HEK293 (cell line): ENCODE measurements around the gene CAMK2N2.

Experiments used
- CTCF ChIA-PET: fragments of 350-600 bp; formaldehyde crosslinking; extraction: SDS; loops from one replicate; lab custom pipeline; 2021; ENCODE audit warnings: antibody characterized with exemption; lab: Yijun Ruan, JAX
- POLR2A ChIA-PET: fragments of 300-600 bp; formaldehyde crosslinking; extraction: SDS; loops from one replicate; lab custom pipeline; 2020; ENCODE audit warnings: antibody characterized with exemption, inconsistent platforms; lab: Yijun Ruan, JAX
- H3K27ac ChIP-seq: fragments of 200-500 bp; sonication (Bioruptor generic); 2 replicates; pipeline ENCODE4 v1.5.1; 2014; ENCODE audit warnings: low read depth, low read length, control low read depth, inconsistent platforms; ENCODE audit errors: extremely low read depth
- H3K36me3 ChIP-seq, 2 experiments: fragments of 200-500 bp in 1 of 2; sonication (Bioruptor generic) in 1 of 2; 1 replicate in 1 of 2; 2 replicates in 1 of 2; pipeline ENCODE4 v1.5.1; 2014 to 2017; ENCODE audit warnings: inconsistent platforms in 2 of 2, low read length in 2 of 2; ENCODE audit not compliant: control insufficient read depth in 2 of 2, insufficient read depth in 1 of 2
- H3K4me1 ChIP-seq: fragments of 200-500 bp; sonication (Bioruptor generic); 2 replicates; pipeline ENCODE4 v1.5.1; 2014; ENCODE audit warnings: mild to moderate bottlenecking, low read length, inconsistent platforms; ENCODE audit not compliant: control insufficient read depth, insufficient read depth
- H3K4me3 ChIP-seq: 2 replicates; pipeline ENCODE4 v1.5.1; 2011; ENCODE audit warnings: low read depth, mild to moderate bottlenecking, control low read depth, low read length, moderate library complexity
- H3K9me3 ChIP-seq: fragments of 200-500 bp; sonication (Bioruptor generic); 2 replicates; pipeline ENCODE4 v1.5.1; 2014; ENCODE audit warnings: low read depth, low read length, inconsistent platforms; ENCODE audit not compliant: control insufficient read depth, insufficient read depth
- KLF7 ChIP-seq: fragments of 450-650 bp; formaldehyde crosslinking; IDR thresholded peaks from 2 replicates; pipeline ENCODE4 v1.5.1; 2016; ENCODE audit warnings: missing biosample characterization, missing genetic modification characterization, borderline replicate concordance
- REPIN1 ChIP-seq: fragments of 450-650 bp; formaldehyde crosslinking; IDR thresholded peaks from 2 replicates; pipeline ENCODE4 v1.5.1; 2017; ENCODE audit warnings: missing biosample characterization, missing genetic modification characterization, low read depth
- SP7 ChIP-seq: fragments of 450-650 bp; formaldehyde crosslinking; IDR thresholded peaks from 2 replicates; pipeline ENCODE4 v1.5.1; 2016; ENCODE audit warnings: missing biosample characterization, missing genetic modification characterization
- ZBTB48 ChIP-seq: fragments of 450-650 bp; formaldehyde crosslinking; IDR thresholded peaks from 2 replicates; pipeline ENCODE4 v1.5.1; 2016; ENCODE audit warnings: missing biosample characterization, missing genetic modification characterization
- ZEB2 ChIP-seq: fragments of 450-650 bp; formaldehyde crosslinking; IDR thresholded peaks from 2 replicates; pipeline ENCODE4 v1.5.1; 2016; ENCODE audit warnings: missing biosample characterization, missing genetic modification characterization
- ZNF121 ChIP-seq: fragments of 450-650 bp; formaldehyde crosslinking; IDR thresholded peaks from 2 replicates; pipeline ENCODE4 v1.5.1; 2016; ENCODE audit warnings: missing biosample characterization, missing genetic modification characterization
- ZNF174 ChIP-seq: fragments of 450-650 bp; formaldehyde crosslinking; IDR thresholded peaks from 2 replicates; pipeline ENCODE4 v1.5.0; 2017; ENCODE audit warnings: missing biosample characterization, mild to moderate bottlenecking, missing genetic modification characterization
- ZNF175 ChIP-seq: fragments of 450-650 bp; formaldehyde crosslinking; IDR thresholded peaks from 2 replicates; pipeline ENCODE4 v1.5.1; 2016; ENCODE audit warnings: missing biosample characterization, missing genetic modification characterization
- ZNF37A ChIP-seq: fragments of 450-650 bp; IDR thresholded peaks from 2 replicates; pipeline ENCODE4 v1.5.1; 2018; ENCODE audit warnings: missing biosample characterization, missing genetic modification characterization
- ZNF555 ChIP-seq: fragments of 450-650 bp; formaldehyde crosslinking; conservative IDR thresholded peaks from 2 replicates; pipeline ENCODE4 v1.5.1; 2017; ENCODE audit warnings: missing biosample characterization, mild to moderate bottlenecking, missing genetic modification characterization, inconsistent platforms
- ZSCAN23 ChIP-seq: fragments of 450-650 bp; formaldehyde crosslinking; IDR thresholded peaks from 2 replicates; pipeline ENCODE4 v1.5.1; 2016; ENCODE audit warnings: missing biosample characterization, missing genetic modification characterization
- TF ChIP-seq, protein P1 (sequence below): fragments of 450-650 bp; formaldehyde crosslinking; IDR thresholded peaks from 2 replicates; pipeline ENCODE4 v1.5.1; 2016; ENCODE audit warnings: missing biosample characterization, missing genetic modification characterization
- TF ChIP-seq, protein P2 (sequence below): fragments of 450-650 bp; formaldehyde crosslinking; IDR thresholded peaks from 2 replicates; pipeline ENCODE4 v1.5.1; 2017; ENCODE audit warnings: missing biosample characterization, missing genetic modification characterization
- TF ChIP-seq, protein P3 (sequence below): fragments of 450-650 bp; formaldehyde crosslinking; IDR thresholded peaks from 2 replicates; pipeline ENCODE4 v1.5.1; 2017; ENCODE audit warnings: missing biosample characterization, missing genetic modification characterization
- TF ChIP-seq, protein P4 (sequence below): fragments of 450-650 bp; formaldehyde crosslinking; IDR thresholded peaks from 2 replicates; pipeline ENCODE4 v1.5.1; 2016; ENCODE audit warnings: missing biosample characterization, missing genetic modification characterization
- TF ChIP-seq, protein P5 (sequence below): fragments of 450-650 bp; formaldehyde crosslinking; IDR thresholded peaks from 2 replicates; pipeline ENCODE4 v1.5.1; 2016; ENCODE audit warnings: missing biosample characterization, missing genetic modification characterization, low read depth
- TF ChIP-seq, protein P6 (sequence below): fragments of 450-650 bp; formaldehyde crosslinking; IDR thresholded peaks from 2 replicates; pipeline ENCODE4 v1.5.1; 2016; ENCODE audit warnings: missing biosample characterization, missing genetic modification characterization
- TF ChIP-seq, protein P7 (sequence below): fragments of 450-650 bp; formaldehyde crosslinking; conservative IDR thresholded peaks from 2 replicates; pipeline ENCODE4 v1.5.1; 2016; ENCODE audit warnings: low read depth, missing biosample characterization, missing genetic modification characterization
- TF ChIP-seq, protein P8 (sequence below): fragments of 450-650 bp; formaldehyde crosslinking; IDR thresholded peaks from 2 replicates; pipeline ENCODE4 v1.5.1; 2016; ENCODE audit warnings: missing biosample characterization, missing genetic modification characterization

CAMK2N2 gene

DNA sequence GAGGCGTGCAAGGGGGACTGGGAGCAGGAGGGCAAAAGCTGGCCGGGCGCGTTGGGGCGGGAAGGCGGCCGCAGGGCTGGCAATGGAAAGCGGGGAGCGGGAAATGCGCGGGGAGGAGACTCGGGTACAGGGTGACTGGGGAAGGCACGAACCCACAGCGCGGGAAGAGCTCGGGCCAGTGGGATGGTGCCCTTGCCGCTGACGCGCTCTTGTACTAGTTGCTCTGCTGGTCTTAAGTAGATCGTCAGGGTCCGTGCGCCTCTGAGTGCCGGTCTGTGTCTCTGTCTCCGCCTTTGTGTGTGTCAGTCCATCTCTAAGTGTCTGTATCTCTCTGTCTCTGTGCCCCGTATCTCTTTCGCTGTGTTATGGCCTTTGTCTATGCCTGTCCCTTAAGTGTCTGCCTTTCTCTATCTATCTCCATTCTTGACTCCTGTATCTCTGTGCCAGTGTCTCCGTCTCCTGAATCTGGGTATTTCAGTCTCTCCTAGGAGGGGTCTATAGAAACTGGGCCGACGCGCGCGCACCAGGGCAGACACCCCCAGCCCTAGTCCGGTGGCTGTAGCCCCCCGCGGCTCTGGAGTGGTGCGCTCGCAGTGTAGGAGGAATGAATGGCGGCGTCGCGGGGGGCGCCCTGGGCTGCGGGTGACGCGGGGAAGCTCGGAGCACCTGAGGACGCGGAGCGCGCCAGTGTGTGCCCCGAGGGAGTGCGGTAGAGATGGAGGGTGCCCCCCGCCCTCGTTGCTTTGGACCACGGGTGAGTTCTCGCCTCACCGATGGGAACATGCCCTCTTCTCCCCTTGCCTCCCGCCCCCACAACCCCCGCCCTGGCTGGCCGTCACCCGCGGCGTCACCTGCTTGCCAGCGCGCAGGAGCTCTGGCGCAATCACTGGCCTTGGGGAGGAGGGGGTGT is 756 bp upstream of the CAMK2N2 start:
- ChIA-PET POLR2A (interaction anchor here (0.6 to 1.2 kb wide), 3 partner anchors 22 to 355 kb away, joined by 3 to 4 read pairs (median 3); no protein-coding TSS in a partner anchor), CTCF (interaction anchor here (0.6 to 1.3 kb wide), 4 partner anchors 8 to 118 kb away, joined by 3 to 4 read pairs (median 3); partner anchors contain the start of gene EEF1AKMT4)
- peak overlapping the region; percentile 50 for H3K4me3 ChIP-seq
- H3K36me3 ChIP-seq = peaks cover 0 to 6% of the 10 kb centered on the region in 2 experiments; a peak in 1 of 3 replicates
- H3K4me1 ChIP-seq = no peaks in the 10 kb centered on the region; the same call in 1 of the 2 replicates
- no peak overlapping the region for H3K27ac ChIP-seq
- H3K9me3 ChIP-seq = no peaks in the 10 kb centered on the region
- TF ChIP-seq REPIN1 (tag by site-specific recombination) (no peak), ZSCAN23 (0 out of 2 replicates have a peak, but pooled peaks have one; percentile 30), ZNF174 (no peak), ZBTB48 (tag by site-specific recombination) (peak; percentile 93), ZNF555 (tag by site-specific recombination) (no peak), SP7 (peak; percentile 68; the same call in 1 of the 2 replicates), ZNF121 (tag by site-specific recombination) (no peak), ZNF37A (tag by site-specific recombination) (no peak), ZEB2 (tag by site-specific recombination) (0 out of 2 replicates have a peak, but pooled peaks have one; percentile 39), ZNF175 (tag by site-specific recombination) (no peak), KLF7 (tag by site-specific recombination) (no peak)
- TF ChIP-seq, protein P1, sequence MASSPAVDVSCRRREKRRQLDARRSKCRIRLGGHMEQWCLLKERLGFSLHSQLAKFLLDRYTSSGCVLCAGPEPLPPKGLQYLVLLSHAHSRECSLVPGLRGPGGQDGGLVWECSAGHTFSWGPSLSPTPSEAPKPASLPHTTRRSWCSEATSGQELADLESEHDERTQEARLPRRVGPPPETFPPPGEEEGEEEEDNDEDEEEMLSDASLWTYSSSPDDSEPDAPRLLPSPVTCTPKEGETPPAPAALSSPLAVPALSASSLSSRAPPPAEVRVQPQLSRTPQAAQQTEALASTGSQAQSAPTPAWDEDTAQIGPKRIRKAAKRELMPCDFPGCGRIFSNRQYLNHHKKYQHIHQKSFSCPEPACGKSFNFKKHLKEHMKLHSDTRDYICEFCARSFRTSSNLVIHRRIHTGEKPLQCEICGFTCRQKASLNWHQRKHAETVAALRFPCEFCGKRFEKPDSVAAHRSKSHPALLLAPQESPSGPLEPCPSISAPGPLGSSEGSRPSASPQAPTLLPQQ (tag by site-specific recombination) = peak; percentile 35; the same call in 1 of the 2 replicates
- TF ChIP-seq, protein P2, sequence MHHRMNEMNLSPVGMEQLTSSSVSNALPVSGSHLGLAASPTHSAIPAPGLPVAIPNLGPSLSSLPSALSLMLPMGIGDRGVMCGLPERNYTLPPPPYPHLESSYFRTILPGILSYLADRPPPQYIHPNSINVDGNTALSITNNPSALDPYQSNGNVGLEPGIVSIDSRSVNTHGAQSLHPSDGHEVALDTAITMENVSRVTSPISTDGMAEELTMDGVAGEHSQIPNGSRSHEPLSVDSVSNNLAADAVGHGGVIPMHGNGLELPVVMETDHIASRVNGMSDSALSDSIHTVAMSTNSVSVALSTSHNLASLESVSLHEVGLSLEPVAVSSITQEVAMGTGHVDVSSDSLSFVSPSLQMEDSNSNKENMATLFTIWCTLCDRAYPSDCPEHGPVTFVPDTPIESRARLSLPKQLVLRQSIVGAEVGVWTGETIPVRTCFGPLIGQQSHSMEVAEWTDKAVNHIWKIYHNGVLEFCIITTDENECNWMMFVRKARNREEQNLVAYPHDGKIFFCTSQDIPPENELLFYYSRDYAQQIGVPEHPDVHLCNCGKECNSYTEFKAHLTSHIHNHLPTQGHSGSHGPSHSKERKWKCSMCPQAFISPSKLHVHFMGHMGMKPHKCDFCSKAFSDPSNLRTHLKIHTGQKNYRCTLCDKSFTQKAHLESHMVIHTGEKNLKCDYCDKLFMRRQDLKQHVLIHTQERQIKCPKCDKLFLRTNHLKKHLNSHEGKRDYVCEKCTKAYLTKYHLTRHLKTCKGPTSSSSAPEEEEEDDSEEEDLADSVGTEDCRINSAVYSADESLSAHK = no peak
- TF ChIP-seq, protein P3, sequence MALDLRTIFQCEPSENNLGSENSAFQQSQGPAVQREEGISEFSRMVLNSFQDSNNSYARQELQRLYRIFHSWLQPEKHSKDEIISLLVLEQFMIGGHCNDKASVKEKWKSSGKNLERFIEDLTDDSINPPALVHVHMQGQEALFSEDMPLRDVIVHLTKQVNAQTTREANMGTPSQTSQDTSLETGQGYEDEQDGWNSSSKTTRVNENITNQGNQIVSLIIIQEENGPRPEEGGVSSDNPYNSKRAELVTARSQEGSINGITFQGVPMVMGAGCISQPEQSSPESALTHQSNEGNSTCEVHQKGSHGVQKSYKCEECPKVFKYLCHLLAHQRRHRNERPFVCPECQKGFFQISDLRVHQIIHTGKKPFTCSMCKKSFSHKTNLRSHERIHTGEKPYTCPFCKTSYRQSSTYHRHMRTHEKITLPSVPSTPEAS (tag by site-specific recombination) = no peak
- TF ChIP-seq, protein P4, sequence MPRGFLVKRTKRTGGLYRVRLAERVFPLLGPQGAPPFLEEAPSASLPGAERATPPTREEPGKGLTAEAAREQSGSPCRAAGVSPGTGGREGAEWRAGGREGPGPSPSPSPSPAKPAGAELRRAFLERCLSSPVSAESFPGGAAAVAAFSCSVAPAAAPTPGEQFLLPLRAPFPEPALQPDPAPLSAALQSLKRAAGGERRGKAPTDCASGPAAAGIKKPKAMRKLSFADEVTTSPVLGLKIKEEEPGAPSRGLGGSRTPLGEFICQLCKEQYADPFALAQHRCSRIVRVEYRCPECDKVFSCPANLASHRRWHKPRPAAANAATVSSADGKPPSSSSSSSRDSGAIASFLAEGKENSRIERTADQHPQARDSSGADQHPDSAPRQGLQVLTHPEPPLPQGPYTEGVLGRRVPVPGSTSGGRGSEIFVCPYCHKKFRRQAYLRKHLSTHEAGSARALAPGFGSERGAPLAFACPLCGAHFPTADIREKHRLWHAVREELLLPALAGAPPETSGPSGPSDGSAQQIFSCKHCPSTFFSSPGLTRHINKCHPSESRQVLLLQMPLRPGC (tag by site-specific recombination) = no peak
- TF ChIP-seq, protein P5, sequence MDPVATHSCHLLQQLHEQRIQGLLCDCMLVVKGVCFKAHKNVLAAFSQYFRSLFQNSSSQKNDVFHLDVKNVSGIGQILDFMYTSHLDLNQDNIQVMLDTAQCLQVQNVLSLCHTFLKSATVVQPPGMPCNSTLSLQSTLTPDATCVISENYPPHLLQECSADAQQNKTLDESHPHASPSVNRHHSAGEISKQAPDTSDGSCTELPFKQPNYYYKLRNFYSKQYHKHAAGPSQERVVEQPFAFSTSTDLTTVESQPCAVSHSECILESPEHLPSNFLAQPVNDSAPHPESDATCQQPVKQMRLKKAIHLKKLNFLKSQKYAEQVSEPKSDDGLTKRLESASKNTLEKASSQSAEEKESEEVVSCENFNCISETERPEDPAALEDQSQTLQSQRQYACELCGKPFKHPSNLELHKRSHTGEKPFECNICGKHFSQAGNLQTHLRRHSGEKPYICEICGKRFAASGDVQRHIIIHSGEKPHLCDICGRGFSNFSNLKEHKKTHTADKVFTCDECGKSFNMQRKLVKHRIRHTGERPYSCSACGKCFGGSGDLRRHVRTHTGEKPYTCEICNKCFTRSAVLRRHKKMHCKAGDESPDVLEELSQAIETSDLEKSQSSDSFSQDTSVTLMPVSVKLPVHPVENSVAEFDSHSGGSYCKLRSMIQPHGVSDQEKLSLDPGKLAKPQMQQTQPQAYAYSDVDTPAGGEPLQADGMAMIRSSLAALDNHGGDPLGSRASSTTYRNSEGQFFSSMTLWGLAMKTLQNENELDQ = no peak
- TF ChIP-seq, protein P6, sequence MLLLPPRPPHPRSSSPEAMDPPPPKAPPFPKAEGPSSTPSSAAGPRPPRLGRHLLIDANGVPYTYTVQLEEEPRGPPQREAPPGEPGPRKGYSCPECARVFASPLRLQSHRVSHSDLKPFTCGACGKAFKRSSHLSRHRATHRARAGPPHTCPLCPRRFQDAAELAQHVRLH (tag by site-specific recombination) = no peak
- TF ChIP-seq, protein P7, sequence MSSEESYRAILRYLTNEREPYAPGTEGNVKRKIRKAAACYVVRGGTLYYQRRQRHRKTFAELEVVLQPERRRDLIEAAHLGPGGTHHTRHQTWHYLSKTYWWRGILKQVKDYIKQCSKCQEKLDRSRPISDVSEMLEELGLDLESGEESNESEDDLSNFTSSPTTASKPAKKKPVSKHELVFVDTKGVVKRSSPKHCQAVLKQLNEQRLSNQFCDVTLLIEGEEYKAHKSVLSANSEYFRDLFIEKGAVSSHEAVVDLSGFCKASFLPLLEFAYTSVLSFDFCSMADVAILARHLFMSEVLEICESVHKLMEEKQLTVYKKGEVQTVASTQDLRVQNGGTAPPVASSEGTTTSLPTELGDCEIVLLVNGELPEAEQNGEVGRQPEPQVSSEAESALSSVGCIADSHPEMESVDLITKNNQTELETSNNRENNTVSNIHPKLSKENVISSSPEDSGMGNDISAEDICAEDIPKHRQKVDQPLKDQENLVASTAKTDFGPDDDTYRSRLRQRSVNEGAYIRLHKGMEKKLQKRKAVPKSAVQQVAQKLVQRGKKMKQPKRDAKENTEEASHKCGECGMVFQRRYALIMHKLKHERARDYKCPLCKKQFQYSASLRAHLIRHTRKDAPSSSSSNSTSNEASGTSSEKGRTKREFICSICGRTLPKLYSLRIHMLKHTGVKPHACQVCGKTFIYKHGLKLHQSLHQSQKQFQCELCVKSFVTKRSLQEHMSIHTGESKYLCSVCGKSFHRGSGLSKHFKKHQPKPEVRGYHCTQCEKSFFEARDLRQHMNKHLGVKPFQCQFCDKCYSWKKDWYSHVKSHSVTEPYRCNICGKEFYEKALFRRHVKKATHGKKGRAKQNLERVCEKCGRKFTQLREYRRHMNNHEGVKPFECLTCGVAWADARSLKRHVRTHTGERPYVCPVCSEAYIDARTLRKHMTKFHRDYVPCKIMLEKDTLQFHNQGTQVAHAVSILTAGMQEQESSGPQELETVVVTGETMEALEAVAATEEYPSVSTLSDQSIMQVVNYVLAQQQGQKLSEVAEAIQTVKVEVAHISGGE (tag by site-specific recombination) = no peak
- TF ChIP-seq, protein P8, sequence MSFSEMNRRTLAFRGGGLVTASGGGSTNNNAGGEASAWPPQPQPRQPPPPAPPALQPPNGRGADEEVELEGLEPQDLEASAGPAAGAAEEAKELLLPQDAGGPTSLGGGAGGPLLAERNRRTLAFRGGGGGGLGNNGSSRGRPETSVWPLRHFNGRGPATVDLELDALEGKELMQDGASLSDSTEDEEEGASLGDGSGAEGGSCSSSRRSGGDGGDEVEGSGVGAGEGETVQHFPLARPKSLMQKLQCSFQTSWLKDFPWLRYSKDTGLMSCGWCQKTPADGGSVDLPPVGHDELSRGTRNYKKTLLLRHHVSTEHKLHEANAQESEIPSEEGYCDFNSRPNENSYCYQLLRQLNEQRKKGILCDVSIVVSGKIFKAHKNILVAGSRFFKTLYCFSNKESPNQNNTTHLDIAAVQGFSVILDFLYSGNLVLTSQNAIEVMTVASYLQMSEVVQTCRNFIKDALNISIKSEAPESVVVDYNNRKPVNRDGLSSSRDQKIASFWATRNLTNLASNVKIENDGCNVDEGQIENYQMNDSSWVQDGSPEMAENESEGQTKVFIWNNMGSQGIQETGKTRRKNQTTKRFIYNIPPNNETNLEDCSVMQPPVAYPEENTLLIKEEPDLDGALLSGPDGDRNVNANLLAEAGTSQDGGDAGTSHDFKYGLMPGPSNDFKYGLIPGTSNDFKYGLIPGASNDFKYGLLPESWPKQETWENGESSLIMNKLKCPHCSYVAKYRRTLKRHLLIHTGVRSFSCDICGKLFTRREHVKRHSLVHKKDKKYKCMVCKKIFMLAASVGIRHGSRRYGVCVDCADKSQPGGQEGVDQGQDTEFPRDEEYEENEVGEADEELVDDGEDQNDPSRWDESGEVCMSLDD (tag by site-specific recombination) = peak; percentile 33; the same call in 1 of the 2 replicates
